HL-60/S4 treated with retinoic acid at 250 ng/mL for 4 days and 3 days (cell line): ENCODE measurements around the gene FHIP1B.

Experiments used
- in situ Hi-C: fragments of 300-500 bp; cut with MboI; formaldehyde crosslinking; loops from 2 replicates; pipeline ENCODE4 v1.7.0; 2022; ENCODE audit warnings: low sequenced_read_pairs

The FHIP1B gene

GRCh38 chr11:6240139-6240538, 5.7 kb upstream of the FHIP1B start:
- in situ Hi-C loops: no loop called here

GRCh38 chr11:6238902-6239301, 4.5 kb upstream of the FHIP1B start, which contains the start of gene CNGA4:
TSS of gene CNGA4 (plus strand) at chr11:6239089. CDS start at chr11:6239207, 118 bp downstream.
- in situ Hi-C loops: no loop called here

GRCh38 chr11:6237761-6238302, 3.4 kb upstream of the FHIP1B start:
- in situ Hi-C loops: no loop called here

- in situ Hi-C loops: no loop called here
Measured at GRCh38 chr11:6237266-6237665, 2.8 kb upstream of the FHIP1B start.

GRCh38 chr11:6233984-6234386, 451 bp downstream of the FHIP1B start:
- in situ Hi-C loops: no loop called here

GRCh38 chr11:6232899-6233298, 1.5 kb downstream of the FHIP1B start:
- in situ Hi-C loops: no loop called here

- in situ Hi-C loops: no loop called here
Measured at GRCh38 chr11:6229911-6230310, 4.5 kb downstream of the FHIP1B start.

- in situ Hi-C loops: no loop called here
Measured at GRCh38 chr11:6228520-6228919, 5.9 kb downstream of the FHIP1B start.

GRCh38 chr11:6225896-6226295, 8.5 kb downstream of the FHIP1B start:
- in situ Hi-C loops: no loop called here

- in situ Hi-C loops: no loop called here
Measured at GRCh38 chr11:6225024-6225423, 9.4 kb downstream of the FHIP1B start.

GRCh38 chr11:6224421-6224820, 10.0 kb downstream of the FHIP1B start:
- in situ Hi-C loops: no loop called here

GRCh38 chr11:6223854-6224253, 10.6 kb downstream of the FHIP1B start:
- in situ Hi-C loops: no loop called here

GRCh38 chr11:6219359-6219758, 15.1 kb downstream of the FHIP1B start:
- in situ Hi-C loops: no loop called here

- in situ Hi-C loops: no loop called here
Measured at GRCh38 chr11:6217722-6218121, 16.7 kb downstream of the FHIP1B start.

- in situ Hi-C loops: no loop called here
Measured at GRCh38 chr11:6216501-6216900, 17.9 kb downstream of the FHIP1B start.

- in situ Hi-C loops: no loop called here
Measured at GRCh38 chr11:6214530-6214929, 19.9 kb downstream of the FHIP1B start.

- in situ Hi-C loops: no loop called here
Measured at GRCh38 chr11:6210274-6210955, 24.0 kb downstream of the FHIP1B start.

GRCh38 chr11:6209801-6210200, 24.6 kb downstream of the FHIP1B start:
- in situ Hi-C loops: no loop called here

GRCh38 chr11:6206456-6207180, 27.8 kb downstream of the FHIP1B start:
- in situ Hi-C loops: no loop called here

GRCh38 chr11:6205366-6205765, 29.1 kb downstream of the FHIP1B start, which contains the start of gene C11orf42:
TSS of gene C11orf42 (plus strand) at chr11:6205557. CDS start at chr11:6205616, 59 bp downstream.
- in situ Hi-C loops: no loop called here

- in situ Hi-C loops: no loop called here
Measured at GRCh38 chr11:6204706-6205105, 29.7 kb downstream of the FHIP1B start.

GRCh38 chr11:6203327-6203726, 31.1 kb downstream of the FHIP1B start:
- in situ Hi-C loops: no loop called here
